ENCODE measurements around the gene JCHAIN. TPM values are rescaled to one million over a fixed set of nuclear protein-coding genes. Genes with fewer than 3 reads are reported as not detected.

The JCHAIN gene
- total RNA-seq, 1 experiment from 2014 or later: not detected

DNA sequence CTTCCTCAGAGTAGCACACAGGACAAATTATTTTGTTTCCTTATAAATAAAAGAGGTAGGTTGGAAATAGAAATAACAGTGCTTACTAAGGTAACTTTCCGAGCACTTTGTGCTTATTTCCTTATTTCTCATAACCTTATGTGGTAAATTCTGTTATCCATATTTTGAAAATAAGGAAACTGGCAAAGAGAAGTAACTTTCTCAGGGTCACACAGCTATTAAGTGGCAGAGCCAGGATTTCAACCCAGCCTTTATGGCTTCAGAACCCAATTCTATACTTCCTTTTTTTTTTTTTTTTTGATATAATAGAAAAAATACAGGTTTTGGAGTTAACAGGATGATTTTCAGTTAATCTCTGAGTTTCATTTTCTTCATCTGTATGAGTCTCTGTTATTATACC, 25.4 kb upstream of the JCHAIN start:
- peaks cover 46% of the 10 kb centered on the region for H3K36me3 Mint-ChIP-seq (ENCODE audit: insufficient read depth, unreplicated experiment)
- POLR2A ChIA-PET: interaction anchor here (5.4 to 7.8 kb wide), 2 partner anchors 11 to 43 kb away, joined by 58 to 278 read pairs; no protein-coding TSS in a partner anchor
- H3K4me3 Mint-ChIP-seq (ENCODE audit: unreplicated experiment): no peak overlapping the region
- TF ChIP-seq, protein P1, sequence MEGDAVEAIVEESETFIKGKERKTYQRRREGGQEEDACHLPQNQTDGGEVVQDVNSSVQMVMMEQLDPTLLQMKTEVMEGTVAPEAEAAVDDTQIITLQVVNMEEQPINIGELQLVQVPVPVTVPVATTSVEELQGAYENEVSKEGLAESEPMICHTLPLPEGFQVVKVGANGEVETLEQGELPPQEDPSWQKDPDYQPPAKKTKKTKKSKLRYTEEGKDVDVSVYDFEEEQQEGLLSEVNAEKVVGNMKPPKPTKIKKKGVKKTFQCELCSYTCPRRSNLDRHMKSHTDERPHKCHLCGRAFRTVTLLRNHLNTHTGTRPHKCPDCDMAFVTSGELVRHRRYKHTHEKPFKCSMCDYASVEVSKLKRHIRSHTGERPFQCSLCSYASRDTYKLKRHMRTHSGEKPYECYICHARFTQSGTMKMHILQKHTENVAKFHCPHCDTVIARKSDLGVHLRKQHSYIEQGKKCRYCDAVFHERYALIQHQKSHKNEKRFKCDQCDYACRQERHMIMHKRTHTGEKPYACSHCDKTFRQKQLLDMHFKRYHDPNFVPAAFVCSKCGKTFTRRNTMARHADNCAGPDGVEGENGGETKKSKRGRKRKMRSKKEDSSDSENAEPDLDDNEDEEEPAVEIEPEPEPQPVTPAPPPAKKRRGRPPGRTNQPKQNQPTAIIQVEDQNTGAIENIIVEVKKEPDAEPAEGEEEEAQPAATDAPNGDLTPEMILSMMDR (IDR thresholded peaks at IDR 0.05; ENCODE audit: unreplicated experiment): no peak
- H3K9me3 Mint-ChIP-seq (ENCODE audit: unreplicated experiment): no peaks in the 10 kb centered on the region
- intact Hi-C loops (cut with micrococcal nuclease): no loop called here
- H3K27me3 Mint-ChIP-seq (ENCODE audit: insufficient read depth, unreplicated experiment): no peaks in the 10 kb centered on the region
- no peak overlapping the region for H3K27ac Mint-ChIP-seq (ENCODE audit: low read depth, unreplicated experiment)
- CTCF ChIA-PET: interaction anchor here (0.9 to 1.3 kb wide), 4 partner anchors 14 to 64 kb away, joined by 3 to 6 read pairs (median 4); no protein-coding TSS in a partner anchor
- no TSS peak for BruUV-seq (replicated peaks)
- H3K4me1 Mint-ChIP-seq (ENCODE audit: insufficient read depth, unreplicated experiment): peaks cover 19% of the 10 kb centered on the region
- no peak for DNase-seq (ENCODE audit: unreplicated experiment)

DNA sequence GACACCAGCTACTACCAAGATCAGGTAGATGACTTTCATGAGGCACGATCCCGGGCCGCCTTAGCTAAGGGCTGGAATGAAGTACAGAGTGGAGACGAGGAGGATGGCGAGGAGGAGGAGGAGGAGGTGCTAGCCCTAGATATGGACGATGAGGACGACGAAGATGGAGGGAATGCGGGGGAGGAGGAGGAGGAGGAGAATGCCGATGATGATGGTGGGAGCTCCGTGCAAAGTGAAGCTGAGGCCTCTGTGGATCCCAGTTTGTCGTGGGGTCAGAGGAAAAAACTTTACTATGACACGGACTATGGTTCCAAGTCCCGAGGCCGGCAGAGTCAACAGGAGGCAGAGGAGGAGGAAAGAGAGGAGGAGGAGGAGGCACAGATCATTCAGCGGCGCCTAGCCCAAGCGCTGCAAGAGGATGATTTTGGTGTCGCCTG, 22.5 kb upstream of the JCHAIN start:
- intact Hi-C loops (cut with micrococcal nuclease): loop anchor here (1.0 to 5.0 kb wide), 5 partner anchors 16 to 303 kb away; partner anchors contain the start of genes DCK and GRSF1
- peaks cover 19% of the 10 kb centered on the region for H3K4me1 Mint-ChIP-seq (ENCODE audit: insufficient read depth, unreplicated experiment)
- BruUV-seq (replicated peaks): no TSS peak
- no peaks in the 10 kb centered on the region for H3K27me3 Mint-ChIP-seq (ENCODE audit: insufficient read depth, unreplicated experiment)
- DNase-seq (ENCODE audit: unreplicated experiment): no peak
- peak overlapping the region; percentile 98 for H3K4me3 Mint-ChIP-seq (ENCODE audit: unreplicated experiment)
- ChIA-PET CTCF (interaction anchor here (0.7 to 3.7 kb wide), 14 partner anchors 12 to 708 kb away, joined by 3 to 37 read pairs (median 4); partner anchors contain the start of gene DCK), POLR2A (interaction anchor here (0.9 to 7.8 kb wide), 13 partner anchors 8 to 571 kb away, joined by 3 to 278 read pairs (median 5); partner anchors contain the start of genes DCK, GRSF1, JCHAIN and MOB1B)
- peak overlapping the region; percentile 96 for H3K27ac Mint-ChIP-seq (ENCODE audit: low read depth, unreplicated experiment)
- H3K9me3 Mint-ChIP-seq (ENCODE audit: unreplicated experiment): no peaks in the 10 kb centered on the region
- TF ChIP-seq, protein P1 (IDR thresholded peaks at IDR 0.05; ENCODE audit: unreplicated experiment): no peak
- H3K36me3 Mint-ChIP-seq (ENCODE audit: insufficient read depth, unreplicated experiment): peaks cover 46% of the 10 kb centered on the region

DNA sequence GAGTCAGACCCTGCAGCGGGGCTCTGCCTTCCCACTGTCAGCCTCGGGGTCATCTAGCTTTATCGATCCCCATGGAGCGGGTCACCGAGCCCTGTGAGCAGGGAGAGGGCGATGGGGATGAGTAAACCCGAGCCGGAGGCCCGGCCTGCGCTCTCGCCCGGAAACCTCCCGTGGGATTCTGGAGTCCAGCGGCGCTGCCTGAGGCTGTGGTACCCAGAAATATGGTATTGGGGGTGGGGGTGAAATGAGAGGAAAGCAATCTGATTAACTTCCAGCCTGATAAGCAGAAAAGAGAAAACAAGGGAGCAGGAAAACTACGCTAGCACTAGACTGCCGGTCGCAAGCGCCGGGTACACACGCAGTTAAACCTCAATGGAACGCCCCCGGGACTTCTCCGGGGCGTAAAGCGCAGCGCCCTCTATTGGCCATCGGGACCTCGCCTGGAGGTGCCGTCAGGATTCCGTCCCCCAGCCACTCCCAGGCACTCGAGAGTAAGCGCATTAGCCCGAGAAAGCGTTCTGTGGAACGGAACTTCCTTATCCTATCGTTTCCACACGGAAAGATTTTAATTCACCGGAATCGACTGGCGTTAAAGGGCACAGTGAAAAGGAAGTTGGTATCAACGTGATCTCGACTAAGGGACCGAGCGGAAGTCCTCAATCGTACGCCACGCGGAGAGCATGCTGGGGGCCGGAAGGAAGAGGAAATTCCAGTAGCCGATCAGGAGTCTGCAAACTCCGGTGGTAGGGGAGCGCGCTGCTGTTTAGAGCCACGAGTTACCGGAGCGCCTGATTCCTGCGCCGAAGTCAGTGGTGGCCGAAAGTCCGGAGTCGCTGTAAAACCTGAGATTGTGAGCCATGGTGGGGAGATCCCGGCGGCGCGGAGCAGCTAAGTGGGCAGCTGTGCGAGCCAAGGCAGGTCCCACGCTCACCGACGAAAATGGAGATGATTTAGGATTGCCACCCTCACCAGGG, 21.8 kb upstream of the JCHAIN start, which contains the start of gene UTP3:
Gene UTP3, plus strand, starts transcription at position 712 of the 974 bp plus-strand sequence. Its CDS starts 146 bp downstream, at position 858.
- DNase-seq (ENCODE audit: unreplicated experiment): peak; percentile 98
- H3K9me3 Mint-ChIP-seq (ENCODE audit: unreplicated experiment): no peaks in the 10 kb centered on the region
- intact Hi-C loops (cut with micrococcal nuclease): loop anchor here (1.0 to 5.0 kb wide), 5 partner anchors 17 to 304 kb away; partner anchors contain the start of genes DCK and GRSF1
- no peaks in the 10 kb centered on the region for H3K27me3 Mint-ChIP-seq (ENCODE audit: insufficient read depth, unreplicated experiment)
- H3K36me3 Mint-ChIP-seq (ENCODE audit: insufficient read depth, unreplicated experiment): peaks cover 41% of the 10 kb centered on the region
- H3K4me3 Mint-ChIP-seq (ENCODE audit: unreplicated experiment): peak within 1 kb of the TSS; percentile 98
- ChIA-PET CTCF (interaction anchor here (0.6 to 3.7 kb wide), 25 partner anchors 11 to 820 kb away, joined by 3 to 37 read pairs (median 4); partner anchors contain the start of gene DCK), POLR2A (interaction anchor here (0.7 to 7.8 kb wide), 14 partner anchors 9 to 572 kb away, joined by 3 to 278 read pairs (median 5); partner anchors contain the start of genes DCK, GRSF1, JCHAIN and MOB1B)
- no TSS peak for BruUV-seq (replicated peaks)
- TF ChIP-seq, protein P1 (IDR thresholded peaks at IDR 0.05; ENCODE audit: unreplicated experiment): peak; percentile 92
- peak within 1 kb of the TSS; percentile 96 for H3K27ac Mint-ChIP-seq (ENCODE audit: low read depth, unreplicated experiment)
- peaks cover 19% of the 10 kb centered on the region for H3K4me1 Mint-ChIP-seq (ENCODE audit: insufficient read depth, unreplicated experiment)
